Endothelial cell of umbilical vein (primary cell): Measurements from ENCODE around the gene ACSBG1.

ENCODE experiments used
- CTCF ChIP-seq, 2 donors: IDR thresholded peaks; 1 replicate in 1 of 2; 2 replicates in 1 of 2; pipeline ENCODE4 v1.5.1; 2011; ENCODE audit warnings: low read length in 2 of 2, mild to moderate bottlenecking in 2 of 2, moderate library complexity in 2 of 2, control low read depth in 1 of 2, inconsistent platforms in 1 of 2, low read depth in 1 of 2; ENCODE audit not compliant: insufficient read depth in 1 of 2; ENCODE audit errors: extremely low read depth in 1 of 2
- MAX ChIP-seq: IDR thresholded peaks from 2 replicates; pipeline ENCODE4 v1.6.1; 2011; ENCODE audit not compliant: insufficient read depth, insufficient read length
- POLR2A ChIP-seq: IDR thresholded peaks from 2 replicates; pipeline ENCODE4 v1.6.1; 2012; ENCODE audit warnings: low read depth, mild to moderate bottlenecking, control low read depth, low read length

GRCh38 chr15:78205856-78206255 is 28.5 kb downstream of the ACSBG1 start:
- TF ChIP-seq MAX (no peak), CTCF (IDR thresholded peaks at IDR 0.05; ENCODE audit: extremely low read depth in 1 of 2, insufficient read depth in 1 of 2, low read depth in 1 of 2, low read length in 2 of 2) (no peak), POLR2A (no peak)
